ENCODE measurements around the gene CPLX1.

Gene CPLX1

DNA sequence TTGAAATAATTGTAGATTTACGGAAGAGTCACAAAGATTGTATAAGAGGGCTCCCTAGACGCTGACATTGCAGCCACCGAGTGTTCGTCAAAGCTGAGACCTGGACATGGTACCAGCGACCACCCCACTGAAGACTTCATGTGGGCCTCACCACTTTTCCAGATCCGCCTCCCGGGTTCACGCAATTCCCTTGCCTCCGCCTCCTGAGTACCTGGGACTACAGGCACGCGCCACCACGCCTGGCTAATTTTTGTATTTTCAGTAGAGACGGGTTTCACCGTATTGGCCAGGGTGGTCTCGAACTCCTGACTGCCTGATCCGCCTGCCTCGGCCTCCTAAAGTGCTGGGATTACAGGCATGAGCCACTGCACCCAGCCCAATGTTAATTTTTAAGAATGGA lies 29.7 kb downstream of the CPLX1 start:
- no peak overlapping the region for H3K4me3 ChIP-seq (ENCODE audit: low read depth, low read length)
- TF ChIP-seq, protein P1, sequence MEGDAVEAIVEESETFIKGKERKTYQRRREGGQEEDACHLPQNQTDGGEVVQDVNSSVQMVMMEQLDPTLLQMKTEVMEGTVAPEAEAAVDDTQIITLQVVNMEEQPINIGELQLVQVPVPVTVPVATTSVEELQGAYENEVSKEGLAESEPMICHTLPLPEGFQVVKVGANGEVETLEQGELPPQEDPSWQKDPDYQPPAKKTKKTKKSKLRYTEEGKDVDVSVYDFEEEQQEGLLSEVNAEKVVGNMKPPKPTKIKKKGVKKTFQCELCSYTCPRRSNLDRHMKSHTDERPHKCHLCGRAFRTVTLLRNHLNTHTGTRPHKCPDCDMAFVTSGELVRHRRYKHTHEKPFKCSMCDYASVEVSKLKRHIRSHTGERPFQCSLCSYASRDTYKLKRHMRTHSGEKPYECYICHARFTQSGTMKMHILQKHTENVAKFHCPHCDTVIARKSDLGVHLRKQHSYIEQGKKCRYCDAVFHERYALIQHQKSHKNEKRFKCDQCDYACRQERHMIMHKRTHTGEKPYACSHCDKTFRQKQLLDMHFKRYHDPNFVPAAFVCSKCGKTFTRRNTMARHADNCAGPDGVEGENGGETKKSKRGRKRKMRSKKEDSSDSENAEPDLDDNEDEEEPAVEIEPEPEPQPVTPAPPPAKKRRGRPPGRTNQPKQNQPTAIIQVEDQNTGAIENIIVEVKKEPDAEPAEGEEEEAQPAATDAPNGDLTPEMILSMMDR (IDR thresholded peaks at IDR 0.05; ENCODE audit: borderline replicate concordance, insufficient read depth, low read depth, low read length), result no peak

DNA sequence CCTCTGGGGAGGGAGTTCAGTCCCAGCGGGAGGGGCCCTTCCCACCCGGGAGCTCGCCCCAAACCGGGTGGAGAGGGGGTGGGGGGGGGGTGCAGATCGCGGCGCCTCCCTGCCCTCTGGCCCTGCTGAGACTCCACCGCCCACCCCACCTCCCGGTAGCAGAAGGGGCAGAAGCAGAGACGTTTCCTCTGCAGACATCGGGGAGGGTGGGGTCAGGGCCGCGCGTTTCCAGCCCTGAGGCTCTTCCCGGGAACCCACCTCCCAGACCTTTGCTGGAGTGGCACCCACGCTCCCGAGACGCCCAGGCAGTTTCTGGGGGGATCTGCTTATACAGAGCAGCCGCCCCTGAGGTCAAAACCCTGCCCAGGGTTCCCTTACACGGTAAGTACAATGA lies 30.2 kb downstream of the CPLX1 start:
- H3K4me3 ChIP-seq (ENCODE audit: low read depth, low read length), result no peak overlapping the region
- TF ChIP-seq, protein P1 (IDR thresholded peaks at IDR 0.05; ENCODE audit: borderline replicate concordance, insufficient read depth, low read depth, low read length), result no peak

DNA sequence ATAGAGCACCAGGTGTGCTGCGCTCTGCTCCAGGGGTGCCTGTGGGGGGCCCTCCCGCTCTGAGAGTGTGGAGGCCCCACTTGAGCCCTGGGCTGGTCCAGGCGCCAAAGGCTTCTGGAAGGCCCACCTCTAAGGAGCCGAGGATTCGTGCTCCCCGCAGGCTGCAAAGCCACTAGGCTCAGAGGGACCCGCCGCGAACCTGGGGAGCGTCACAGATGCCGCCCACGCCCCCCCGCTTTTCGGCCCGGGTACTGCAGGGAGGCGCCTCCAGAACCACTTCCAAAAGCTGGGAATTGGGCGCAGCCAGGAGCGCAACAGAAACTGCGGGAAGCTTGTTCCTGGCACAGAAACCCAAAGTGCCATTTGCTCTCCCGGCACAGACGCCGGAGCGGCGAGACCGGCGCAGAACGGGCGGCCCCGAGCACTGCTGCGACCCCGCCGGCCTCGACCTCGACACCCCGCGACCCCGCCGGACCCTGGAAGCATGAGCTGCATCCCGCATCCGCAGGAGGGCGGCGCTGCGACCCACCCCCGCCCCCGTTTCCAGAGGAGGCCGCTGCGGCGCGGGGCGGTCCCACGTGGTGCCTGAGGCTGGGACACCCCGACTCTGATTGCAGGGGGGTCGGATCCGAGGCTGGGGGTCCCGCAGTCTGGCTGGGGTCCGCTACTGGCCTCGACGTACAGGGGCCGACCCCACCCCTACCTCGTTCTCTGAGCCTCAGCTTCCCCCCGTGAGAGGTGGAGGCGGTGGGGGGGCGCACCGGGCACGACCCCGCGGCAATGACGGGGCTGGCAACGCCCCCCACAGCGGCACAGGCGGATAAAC lies 30.8 kb downstream of the CPLX1 start:
- TF ChIP-seq, protein P1 (IDR thresholded peaks at IDR 0.05; ENCODE audit: borderline replicate concordance, insufficient read depth, low read depth, low read length), result no peak

DNA sequence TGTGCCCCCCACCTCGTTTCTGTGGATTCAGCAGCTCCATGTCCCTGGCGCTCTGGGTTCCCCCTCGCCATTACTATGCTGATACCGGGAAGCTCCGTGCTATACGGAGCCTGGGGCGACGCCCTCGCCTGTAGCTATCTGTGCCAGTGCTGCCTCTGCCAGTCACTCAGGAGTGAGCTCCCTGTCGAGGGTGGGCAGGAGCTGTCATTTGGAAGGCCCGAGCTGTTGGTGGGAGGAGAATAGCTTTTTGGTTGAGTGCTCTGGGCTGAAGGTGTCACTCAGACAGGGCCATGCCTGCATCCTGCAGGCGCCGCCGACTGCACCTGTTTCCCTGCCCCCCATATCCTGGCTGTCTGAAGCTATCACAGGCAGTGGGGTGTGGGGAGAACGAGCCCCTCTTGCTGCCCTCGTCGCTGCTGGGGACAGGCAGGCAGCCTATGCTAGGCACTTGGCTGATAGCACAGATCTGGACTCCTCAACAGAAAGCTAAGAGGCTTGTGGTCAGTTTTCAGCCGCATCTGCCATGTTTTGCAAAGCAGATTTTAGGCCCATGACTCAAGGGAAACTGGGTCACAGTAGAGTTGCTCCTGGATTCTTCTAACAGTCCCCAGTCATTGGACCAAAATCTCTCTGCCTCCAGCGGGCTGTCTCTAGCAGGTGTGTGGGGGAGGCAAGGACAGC lies 31.8 kb downstream of the CPLX1 start:
- TF ChIP-seq, protein P1 (IDR thresholded peaks at IDR 0.05; ENCODE audit: borderline replicate concordance, insufficient read depth, low read depth, low read length), result no peak
- no peak overlapping the region for H3K4me3 ChIP-seq (ENCODE audit: low read depth, low read length)

More for the DNA sequence above, 30.8 kb downstream of the CPLX1 start:
- H3K4me3 ChIP-seq (ENCODE audit: low read depth, low read length), result no peak overlapping the region

DNA sequence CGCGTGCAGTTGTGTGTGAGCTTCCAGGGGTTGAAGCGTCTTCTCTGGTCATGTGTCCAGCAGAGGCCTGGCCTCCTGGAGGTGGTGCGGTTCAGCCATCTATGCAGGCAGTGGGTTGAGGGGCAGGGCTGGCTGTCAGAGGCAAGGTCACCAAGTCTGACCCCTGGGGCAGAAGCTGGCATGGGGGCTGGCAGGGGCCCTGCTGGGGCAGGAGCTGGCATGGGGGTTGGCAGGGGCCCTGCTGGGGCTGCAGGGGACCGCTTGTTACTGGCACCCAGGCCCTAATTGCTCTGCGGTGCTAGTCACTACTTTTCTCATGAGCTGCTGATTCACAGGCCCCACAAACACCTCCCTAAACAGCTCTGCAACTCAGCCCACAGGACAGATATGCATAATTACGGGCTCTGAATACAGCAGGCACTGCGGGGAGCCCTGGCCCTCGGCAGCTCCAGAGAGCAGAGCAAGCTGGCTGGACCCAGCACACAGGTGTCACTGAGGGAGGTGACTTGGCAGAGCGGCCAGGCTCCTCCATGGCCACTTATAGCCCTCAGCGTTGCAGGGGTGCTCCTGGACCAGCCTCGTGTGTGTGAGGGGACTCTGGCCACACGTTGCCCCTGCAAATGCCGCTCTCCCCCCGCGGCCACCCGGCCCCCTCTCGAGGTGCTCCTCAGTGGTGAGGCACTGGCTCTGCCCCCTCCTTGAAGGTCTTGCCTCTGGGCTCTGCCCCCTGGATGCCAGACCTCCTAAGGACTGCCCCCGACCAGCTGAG lies 32.7 kb downstream of the CPLX1 start:
- TF ChIP-seq, protein P1 (IDR thresholded peaks at IDR 0.05; ENCODE audit: borderline replicate concordance, insufficient read depth, low read depth, low read length), result no peak
- H3K4me3 ChIP-seq (ENCODE audit: low read depth, low read length), result no peak overlapping the region

DNA sequence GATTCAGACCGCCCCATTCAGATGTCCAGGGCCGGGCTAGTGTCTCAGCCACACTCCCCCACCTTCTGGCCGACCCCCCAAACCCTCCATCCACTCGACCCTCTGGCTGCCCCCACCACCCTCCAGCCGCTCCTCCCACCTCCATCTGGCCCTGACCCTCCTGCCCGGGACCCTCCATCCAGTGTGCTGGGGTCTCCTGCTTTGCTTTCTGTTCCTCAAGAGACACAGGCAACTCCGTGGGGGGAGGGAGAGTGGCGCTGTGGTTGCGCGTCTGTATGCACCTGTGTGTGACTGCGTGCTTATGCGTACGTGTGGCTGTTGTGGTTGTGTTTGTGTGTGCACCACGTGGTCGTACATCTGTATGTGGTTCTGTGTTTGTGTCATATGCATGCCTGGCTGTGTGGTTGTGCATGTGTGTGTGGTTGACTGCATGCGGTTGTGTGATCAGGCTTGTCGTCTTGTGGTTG lies 33.3 kb downstream of the CPLX1 start:
- H3K4me3 ChIP-seq (ENCODE audit: low read depth, low read length), result peak overlapping the region; percentile 29
- TF ChIP-seq, protein P1 (IDR thresholded peaks at IDR 0.05; ENCODE audit: borderline replicate concordance, insufficient read depth, low read depth, low read length), result no peak
